GM10248 (cell line): Measurements from ENCODE around the gene SLC25A22.

Experiments used
- CTCF ChIA-PET: fragments of 300-600 bp; sonication (Branson Sonifier 250); formaldehyde crosslinking; extraction: SDS; loops from one replicate; lab custom pipeline; 2021; ENCODE audit warnings: antibody characterized with exemption; lab: Yijun Ruan, JAX
- POLR2A ChIA-PET: fragments of 350-650 bp; sonication (Branson Sonifier 250); formaldehyde crosslinking; extraction: SDS; loops from one replicate; lab custom pipeline; 2020; ENCODE audit warnings: antibody characterized with exemption; lab: Yijun Ruan, JAX
- DNase-seq: peaks from one replicate; pipeline ENCODE4 v3.0.0; 2012; ENCODE audit errors: extremely low spot score
- CTCF ChIP-seq: IDR thresholded peaks from 2 replicates; pipeline ENCODE4 v1.5.1; 2012; ENCODE audit warnings: mild to moderate bottlenecking, low read depth; ENCODE audit errors: extremely low read depth, missing control alignments, control extremely low read depth

Gene SLC25A22

GRCh38 chr11:770642-771616, 27.2 kb downstream of the SLC25A22 start:
- CTCF ChIA-PET = interaction anchor here (0.8 to 1.2 kb wide), 2 partner anchors 13 to 74 kb away, joined by 3 read pairs; no protein-coding TSS in a partner anchor
- no peak for DNase-seq
- POLR2A ChIA-PET = no interaction called here
- no peak for TF ChIP-seq CTCF

GRCh38 chr11:769887-770641, 28.0 kb downstream of the SLC25A22 start:
- POLR2A ChIA-PET = no interaction called here
- TF ChIP-seq CTCF = no peak
- CTCF ChIA-PET = no interaction called here
- DNase-seq = no peak

GRCh38 chr11:767238-767637, 30.8 kb downstream of the SLC25A22 start:
- ChIA-PET CTCF (interaction anchor here (1.6 to 2.7 kb wide), 2 partner anchors 9 to 39 kb away, joined by 4 to 7 read pairs; no protein-coding TSS in a partner anchor), POLR2A (no interaction called here)
- no peak for DNase-seq
- TF ChIP-seq CTCF = no peak

- POLR2A ChIA-PET = no interaction called here
- TF ChIP-seq CTCF = no peak
- CTCF ChIA-PET = interaction anchor here (1.6 to 2.7 kb wide), 3 partner anchors 9 to 39 kb away, joined by 4 to 11 read pairs (median 7); partner anchors contain the start of gene GATD1
- no peak for DNase-seq
Measured at GRCh38 chr11:766936-767210, 31.2 kb downstream of the SLC25A22 start.

GRCh38 chr11:766106-766935, 31.8 kb downstream of the SLC25A22 start:
- CTCF ChIA-PET = interaction anchor here (0.7 to 2.7 kb wide), 10 partner anchors 8 to 247 kb away, joined by 3 to 11 read pairs (median 4); partner anchors contain the start of gene GATD1
- TF ChIP-seq CTCF = no peak
- DNase-seq = no peak
- POLR2A ChIA-PET = no interaction called here

- TF ChIP-seq CTCF = no peak
- POLR2A ChIA-PET = no interaction called here
- DNase-seq = no peak
- CTCF ChIA-PET = interaction anchor here (0.7 to 2.7 kb wide), 9 partner anchors 8 to 247 kb away, joined by 3 to 11 read pairs (median 3); partner anchors contain the start of gene GATD1
Measured at GRCh38 chr11:765802-766091, 32.3 kb downstream of the SLC25A22 start.
